Spleen (tissue), 7 donors: ENCODE measurements around the gene CKMT2.

Experiments
- POLR2A ChIP-seq, 3 donors: fragments of 450-650 bp; IDR thresholded peaks; one replicate each; pipeline ENCODE4 v1.5.1; 2017; ENCODE audit warnings: antibody characterized with exemption in 3 of 3, mild to moderate bottlenecking in 1 of 3
- POLR2AphosphoS5 ChIP-seq, 3 donors: sonication (generic); formaldehyde crosslinking; IDR thresholded peaks; one replicate each; pipeline ENCODE4 v1.5.1; 2017; ENCODE audit warnings: antibody characterized with exemption in 3 of 3
- TF ChIP-seq, protein P1 (sequence below), 11 experiments: fragments of 200-600 bp in 7 of 11; fragments of 450-650 bp in 4 of 11; sonication (generic) in 4 of 11; IDR thresholded peaks in 8 of 11; conservative IDR thresholded peaks in 3 of 11; 1 replicate in 7 of 11; 2 replicates in 4 of 11; pipeline versions ENCODE4 v1.4.0 to v1.8.0; 2016 to 2021; ENCODE audit warnings: antibody characterized with exemption in 11 of 11, inconsistent platforms in 4 of 11, mild to moderate bottlenecking in 1 of 11
- donor health status: DM: no; HTN: no; CAD: no; lungs with moderate emphysema.
- donor health status: DM: no; HTN: no; CAD: no.
- donor health status: DM: no; HTN: no; CAD: no.

DNA sequence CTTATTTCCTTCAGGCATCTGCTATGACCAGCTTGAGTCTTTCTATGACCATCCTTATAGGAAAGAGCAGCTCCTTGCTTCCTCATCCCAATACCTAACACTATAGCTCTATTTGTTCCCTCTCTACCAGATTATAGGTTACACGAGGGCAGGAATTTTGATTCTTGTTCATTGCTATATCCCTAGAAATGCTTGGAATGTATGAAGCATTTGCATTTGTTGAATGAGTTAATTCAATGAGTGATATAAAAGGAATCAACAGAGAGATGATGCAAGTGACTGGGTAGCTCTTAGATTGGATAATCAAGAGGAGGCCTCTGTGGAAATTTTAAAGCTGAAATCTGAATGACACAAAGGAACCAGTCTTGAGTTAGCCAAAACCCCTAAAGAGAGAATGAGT is 82.2 kb downstream of the CKMT2 start:
- TF ChIP-seq, protein P1, sequence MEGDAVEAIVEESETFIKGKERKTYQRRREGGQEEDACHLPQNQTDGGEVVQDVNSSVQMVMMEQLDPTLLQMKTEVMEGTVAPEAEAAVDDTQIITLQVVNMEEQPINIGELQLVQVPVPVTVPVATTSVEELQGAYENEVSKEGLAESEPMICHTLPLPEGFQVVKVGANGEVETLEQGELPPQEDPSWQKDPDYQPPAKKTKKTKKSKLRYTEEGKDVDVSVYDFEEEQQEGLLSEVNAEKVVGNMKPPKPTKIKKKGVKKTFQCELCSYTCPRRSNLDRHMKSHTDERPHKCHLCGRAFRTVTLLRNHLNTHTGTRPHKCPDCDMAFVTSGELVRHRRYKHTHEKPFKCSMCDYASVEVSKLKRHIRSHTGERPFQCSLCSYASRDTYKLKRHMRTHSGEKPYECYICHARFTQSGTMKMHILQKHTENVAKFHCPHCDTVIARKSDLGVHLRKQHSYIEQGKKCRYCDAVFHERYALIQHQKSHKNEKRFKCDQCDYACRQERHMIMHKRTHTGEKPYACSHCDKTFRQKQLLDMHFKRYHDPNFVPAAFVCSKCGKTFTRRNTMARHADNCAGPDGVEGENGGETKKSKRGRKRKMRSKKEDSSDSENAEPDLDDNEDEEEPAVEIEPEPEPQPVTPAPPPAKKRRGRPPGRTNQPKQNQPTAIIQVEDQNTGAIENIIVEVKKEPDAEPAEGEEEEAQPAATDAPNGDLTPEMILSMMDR (IDR thresholded peaks at IDR 0.05 in 8 of 11, conservative IDR thresholded peaks at IDR 0.05 in 3 of 11) = no peak
- TF ChIP-seq POLR2A (IDR thresholded peaks at IDR 0.05) (no peak), POLR2AphosphoS5 (IDR thresholded peaks at IDR 0.05) (no peak)
